DOHH2 (cell line): ENCODE data around the gene TPM3.

Experiments used
- H3F3A ChIP-seq: fragments of 200-600 bp; sonication (generic), shearing (Covaris generic); 2 replicates; pipeline ENCODE4 v1.6.0; 2016; ENCODE audit warnings: antibody characterized with exemption, mild to moderate bottlenecking; ENCODE audit not compliant: control insufficient read depth, insufficient read depth
- H3K27ac ChIP-seq: fragments of 200-600 bp; sonication (generic); 2 replicates; pipeline ENCODE4 v1.5.1; 2014; ENCODE audit warnings: low read depth, mild to moderate bottlenecking, low read length, moderate library complexity
- H3K27me3 ChIP-seq: fragments of 200-600 bp; sonication (generic); 2 replicates; pipeline ENCODE4 v1.6.1; 2014; ENCODE audit warnings: mild to moderate bottlenecking, low read length, mixed read lengths; ENCODE audit not compliant: control insufficient read depth
- H3K36me3 ChIP-seq: fragments of 200-600 bp; sonication (generic); 2 replicates; pipeline ENCODE4 v1.6.1; 2014; ENCODE audit warnings: mild to moderate bottlenecking, low read length, moderate library complexity, mixed read lengths; ENCODE audit not compliant: control insufficient read depth
- H3K4me1 ChIP-seq: fragments of 200-600 bp; sonication (generic); 2 replicates; pipeline ENCODE4 v1.6.1; 2014; ENCODE audit warnings: mild to moderate bottlenecking, low read length, mixed read lengths; ENCODE audit not compliant: control insufficient read depth
- H3K4me2 ChIP-seq: fragments of 200-600 bp; sonication (generic); 2 replicates; pipeline ENCODE4 v1.6.0; 2014; ENCODE audit warnings: mild to moderate bottlenecking, low read length, moderate library complexity
- H3K4me3 ChIP-seq: fragments of 200-600 bp; sonication (generic); 2 replicates; pipeline ENCODE4 v1.5.1; 2014; ENCODE audit warnings: mild to moderate bottlenecking, low read length, mixed read lengths
- H3K79me2 ChIP-seq: fragments of 200-600 bp; sonication (generic); 2 replicates; pipeline ENCODE4 v1.6.1; 2014; ENCODE audit warnings: mild to moderate bottlenecking, low read length, mixed read lengths; ENCODE audit not compliant: control insufficient read depth
- H3K9me2 ChIP-seq: fragments of 200-600 bp; sonication (generic); replicated peaks from 2 replicates; pipeline ENCODE4 v1.6.1; 2014; ENCODE audit warnings: mild to moderate bottlenecking, low read length, mixed read lengths; ENCODE audit not compliant: control insufficient read depth
- H3K9me3 ChIP-seq: fragments of 200-600 bp; sonication (generic); 2 replicates; pipeline ENCODE4 v1.6.1; 2014; ENCODE audit warnings: antibody characterized with exemption, low read length, mixed read lengths; ENCODE audit not compliant: control insufficient read depth, insufficient read depth
- H4K20me1 ChIP-seq: fragments of 200-600 bp; sonication (generic); 2 replicates; pipeline ENCODE4 v1.6.0; 2014; ENCODE audit warnings: low read depth, mild to moderate bottlenecking, antibody characterized with exemption, low read length, moderate library complexity; ENCODE audit not compliant: control insufficient read depth, insufficient read depth
- EZH2phosphoT487 ChIP-seq: fragments of 200-600 bp; sonication (generic); IDR thresholded peaks from 2 replicates; pipeline ENCODE4 v1.6.1; 2017; ENCODE audit warnings: borderline replicate concordance, mild to moderate bottlenecking, antibody characterized with exemption, low read length, moderate library complexity, mixed read lengths
- TF ChIP-seq, protein P1 (sequence below): fragments of 200-600 bp; sonication (generic); IDR thresholded peaks from one replicate; pipeline ENCODE4 v1.5.1; 2014; ENCODE audit warnings: antibody characterized with exemption, mild to moderate bottlenecking, low read depth, low read length; ENCODE audit not compliant: poor library complexity, severe bottlenecking

Gene TPM3

GRCh38 chr1:154222518-154222917 is 30.6 kb upstream of the TPM3 start:
- TF ChIP-seq, protein P1, sequence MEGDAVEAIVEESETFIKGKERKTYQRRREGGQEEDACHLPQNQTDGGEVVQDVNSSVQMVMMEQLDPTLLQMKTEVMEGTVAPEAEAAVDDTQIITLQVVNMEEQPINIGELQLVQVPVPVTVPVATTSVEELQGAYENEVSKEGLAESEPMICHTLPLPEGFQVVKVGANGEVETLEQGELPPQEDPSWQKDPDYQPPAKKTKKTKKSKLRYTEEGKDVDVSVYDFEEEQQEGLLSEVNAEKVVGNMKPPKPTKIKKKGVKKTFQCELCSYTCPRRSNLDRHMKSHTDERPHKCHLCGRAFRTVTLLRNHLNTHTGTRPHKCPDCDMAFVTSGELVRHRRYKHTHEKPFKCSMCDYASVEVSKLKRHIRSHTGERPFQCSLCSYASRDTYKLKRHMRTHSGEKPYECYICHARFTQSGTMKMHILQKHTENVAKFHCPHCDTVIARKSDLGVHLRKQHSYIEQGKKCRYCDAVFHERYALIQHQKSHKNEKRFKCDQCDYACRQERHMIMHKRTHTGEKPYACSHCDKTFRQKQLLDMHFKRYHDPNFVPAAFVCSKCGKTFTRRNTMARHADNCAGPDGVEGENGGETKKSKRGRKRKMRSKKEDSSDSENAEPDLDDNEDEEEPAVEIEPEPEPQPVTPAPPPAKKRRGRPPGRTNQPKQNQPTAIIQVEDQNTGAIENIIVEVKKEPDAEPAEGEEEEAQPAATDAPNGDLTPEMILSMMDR, result no peak
- TF ChIP-seq EZH2phosphoT487, result no peak
- Histone ChIP-seq H3K4me2 (peak overlapping the region; percentile 72), H3K27me3 (no peaks in the 10 kb centered on the region), H4K20me1 (peaks cover 31% of the 10 kb centered on the region; the same call in 1 of the 2 replicates), H3K27ac (no peak overlapping the region), H3K9me3 (peaks cover 3% of the 10 kb centered on the region; the same call in 1 of the 2 replicates), H3K4me1 (peaks cover 46% of the 10 kb centered on the region), H3F3A (no peaks in the 10 kb centered on the region), H3K36me3 (peaks cover 92% of the 10 kb centered on the region), H3K9me2 (no peaks in the 10 kb centered on the region), H3K4me3 (peak overlapping the region; percentile 72), H3K79me2 (peaks cover 97% of the 10 kb centered on the region)

- peaks cover 48% of the 10 kb centered on the region for H3K4me1 ChIP-seq
- peak overlapping the region; percentile 72 for H3K4me2 ChIP-seq
- no peaks in the 10 kb centered on the region for H3K9me2 ChIP-seq
- peaks cover 97% of the 10 kb centered on the region for H3K79me2 ChIP-seq
- no peaks in the 10 kb centered on the region for H3K27me3 ChIP-seq
- peak overlapping the region; percentile 72 for H3K4me3 ChIP-seq
- H3K9me3 ChIP-seq, result peaks cover 3% of the 10 kb centered on the region; the same call in 1 of the 2 replicates
- peaks cover 92% of the 10 kb centered on the region for H3K36me3 ChIP-seq
- H3K27ac ChIP-seq, result peak overlapping the region; percentile 64
- no peaks in the 10 kb centered on the region for H3F3A ChIP-seq
- TF ChIP-seq, protein P1, result no peak
- TF ChIP-seq EZH2phosphoT487, result no peak
- H4K20me1 ChIP-seq, result peaks cover 27% of the 10 kb centered on the region; the same call in 1 of the 2 replicates
Observed at GRCh38 chr1:154221278-154222001, 29.5 kb upstream of the TPM3 start.

DNA sequence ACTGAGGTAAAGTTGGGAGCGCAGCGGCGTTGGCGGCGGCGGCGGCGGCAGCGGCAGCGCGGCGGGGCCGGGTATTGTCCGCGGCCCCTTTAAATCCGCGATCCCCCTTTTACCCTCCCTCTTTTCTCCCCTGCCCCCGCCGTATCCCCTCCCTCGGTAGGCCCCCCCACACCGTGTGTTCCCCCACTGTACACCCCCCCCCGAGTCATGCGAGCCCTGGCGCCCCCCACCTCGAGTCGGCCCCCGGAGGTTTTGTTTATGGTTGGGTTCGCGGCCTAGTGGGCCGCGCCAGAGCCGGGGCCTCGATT is 29.0 kb upstream of the TPM3 start:
- Histone ChIP-seq H3K9me3 (peaks cover 3% of the 10 kb centered on the region; the same call in 1 of the 2 replicates), H3F3A (no peaks in the 10 kb centered on the region), H3K79me2 (peaks cover 97% of the 10 kb centered on the region), H3K4me2 (peak overlapping the region; percentile 72), H3K27me3 (no peaks in the 10 kb centered on the region), H3K27ac (peak overlapping the region; percentile 64), H3K4me3 (peak overlapping the region; percentile 72), H3K36me3 (peaks cover 92% of the 10 kb centered on the region), H3K9me2 (no peaks in the 10 kb centered on the region), H3K4me1 (peaks cover 48% of the 10 kb centered on the region), H4K20me1 (peaks cover 27% of the 10 kb centered on the region; the same call in 1 of the 2 replicates)
- no peak for TF ChIP-seq EZH2phosphoT487
- TF ChIP-seq, protein P1, result no peak
